Activated naive CD4-positive, alpha-beta T cell (primary cell): Measurements from ENCODE around the gene TUBGCP6.

Experiments
- DNase-seq, 4 experiments: peaks; one replicate each; lab custom pipeline; 2025; lab: John Stamatoyannopoulos, UW

The TUBGCP6 gene, protein sequence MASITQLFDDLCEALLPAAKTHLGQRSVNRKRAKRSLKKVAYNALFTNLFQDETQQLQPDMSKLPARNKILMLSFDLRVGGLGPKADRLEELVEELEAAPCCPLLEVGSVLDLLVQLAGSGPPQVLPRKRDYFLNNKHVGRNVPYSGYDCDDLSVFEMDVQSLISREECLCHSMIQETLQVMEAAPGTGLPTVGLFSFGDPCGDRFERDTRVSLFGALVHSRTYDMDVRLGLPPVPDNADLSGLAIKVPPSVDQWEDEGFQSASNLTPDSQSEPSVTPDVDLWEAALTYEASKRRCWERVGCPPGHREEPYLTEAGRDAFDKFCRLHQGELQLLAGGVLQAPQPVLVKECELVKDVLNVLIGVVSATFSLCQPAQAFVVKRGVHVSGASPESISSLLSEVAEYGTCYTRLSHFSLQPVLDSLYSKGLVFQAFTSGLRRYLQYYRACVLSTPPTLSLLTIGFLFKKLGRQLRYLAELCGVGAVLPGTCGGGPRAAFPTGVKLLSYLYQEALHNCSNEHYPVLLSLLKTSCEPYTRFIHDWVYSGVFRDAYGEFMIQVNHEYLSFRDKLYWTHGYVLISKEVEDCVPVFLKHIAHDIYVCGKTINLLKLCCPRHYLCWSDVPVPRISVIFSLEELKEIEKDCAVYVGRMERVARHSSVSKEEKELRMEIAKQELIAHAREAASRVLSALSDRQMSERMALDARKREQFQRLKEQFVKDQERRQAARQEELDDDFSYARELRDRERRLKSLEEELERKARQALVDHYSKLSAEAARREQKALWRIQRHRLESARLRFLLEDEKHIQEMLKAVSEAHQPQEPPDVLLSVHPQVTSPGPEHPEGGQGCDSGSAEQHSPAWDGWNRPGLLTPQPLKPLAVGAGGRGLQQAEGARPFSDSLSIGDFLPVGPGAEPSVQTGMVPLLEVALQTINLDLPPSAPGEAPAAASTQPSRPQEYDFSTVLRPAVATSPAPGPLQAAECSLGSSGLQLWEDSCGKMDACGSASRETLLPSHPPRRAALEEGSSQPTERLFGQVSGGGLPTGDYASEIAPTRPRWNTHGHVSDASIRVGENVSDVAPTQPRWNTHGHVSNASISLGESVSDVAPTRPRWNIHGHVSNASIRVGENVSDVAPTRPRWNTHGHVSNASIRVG (N-terminal part only)

DNA sequence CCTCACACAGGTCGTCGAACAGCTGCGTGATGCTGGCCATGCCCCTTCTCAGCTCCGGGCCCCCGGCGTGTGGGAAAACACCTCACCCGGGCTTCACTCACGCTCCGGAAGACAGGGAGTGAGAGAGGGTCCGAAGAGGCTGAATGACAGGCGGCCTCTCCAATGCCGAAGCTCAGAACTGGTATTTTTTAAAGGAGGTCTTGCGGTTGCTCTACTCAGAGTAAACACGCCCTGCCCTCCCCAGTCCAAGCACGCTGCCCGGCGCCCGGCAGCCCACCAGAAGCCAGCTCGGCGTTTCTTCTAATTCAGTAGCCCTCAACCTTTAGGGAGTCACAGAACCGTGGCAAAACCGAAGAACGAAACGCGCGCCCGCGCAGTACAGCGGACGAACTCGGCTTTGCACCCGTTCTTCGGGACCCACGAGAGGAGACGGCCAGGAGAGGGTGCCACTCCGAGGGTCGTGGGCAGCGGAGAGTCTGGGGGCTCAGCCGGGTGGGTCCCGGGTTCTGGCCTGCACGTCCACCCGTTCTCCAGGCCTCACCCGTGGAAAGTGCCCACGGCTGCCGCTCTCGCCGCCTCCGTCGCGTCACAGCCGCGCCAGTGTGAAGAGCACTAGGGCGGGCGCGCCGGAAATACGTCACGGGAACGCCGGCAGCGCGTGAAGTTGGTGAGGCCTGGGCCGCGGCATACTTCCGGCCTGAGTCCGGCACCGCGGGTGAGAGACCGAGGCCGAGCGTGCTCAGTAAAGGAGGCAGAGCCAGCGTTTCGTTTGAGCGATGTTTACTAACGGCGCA lies at the start of gene TUBGCP6:
TUBGCP6 (minus strand) TSS at position 604 of the 794 bp plus-strand sequence; CDS start at position 40, 564 bp downstream.
- DNase-seq = peak; percentile 72 to 87 (median 80)

DNA sequence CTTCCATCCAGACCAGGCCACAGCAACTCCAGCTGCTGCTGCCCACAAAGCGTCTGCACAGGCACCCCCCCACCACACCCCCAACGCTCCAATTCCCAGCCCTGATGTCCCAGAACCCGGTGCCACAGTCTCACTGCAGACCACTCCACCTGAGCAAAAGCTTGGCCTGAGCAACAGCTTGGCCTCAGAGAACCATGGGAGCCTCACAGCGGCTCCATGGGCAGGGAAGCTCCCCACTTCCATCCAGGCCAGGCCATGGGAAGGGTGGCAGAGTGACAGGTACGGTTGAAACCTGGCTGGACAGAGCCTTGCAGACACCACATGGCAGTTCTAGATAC lies 49.5 kb upstream of the TUBGCP6 start:
- DNase-seq = no peak

DNA sequence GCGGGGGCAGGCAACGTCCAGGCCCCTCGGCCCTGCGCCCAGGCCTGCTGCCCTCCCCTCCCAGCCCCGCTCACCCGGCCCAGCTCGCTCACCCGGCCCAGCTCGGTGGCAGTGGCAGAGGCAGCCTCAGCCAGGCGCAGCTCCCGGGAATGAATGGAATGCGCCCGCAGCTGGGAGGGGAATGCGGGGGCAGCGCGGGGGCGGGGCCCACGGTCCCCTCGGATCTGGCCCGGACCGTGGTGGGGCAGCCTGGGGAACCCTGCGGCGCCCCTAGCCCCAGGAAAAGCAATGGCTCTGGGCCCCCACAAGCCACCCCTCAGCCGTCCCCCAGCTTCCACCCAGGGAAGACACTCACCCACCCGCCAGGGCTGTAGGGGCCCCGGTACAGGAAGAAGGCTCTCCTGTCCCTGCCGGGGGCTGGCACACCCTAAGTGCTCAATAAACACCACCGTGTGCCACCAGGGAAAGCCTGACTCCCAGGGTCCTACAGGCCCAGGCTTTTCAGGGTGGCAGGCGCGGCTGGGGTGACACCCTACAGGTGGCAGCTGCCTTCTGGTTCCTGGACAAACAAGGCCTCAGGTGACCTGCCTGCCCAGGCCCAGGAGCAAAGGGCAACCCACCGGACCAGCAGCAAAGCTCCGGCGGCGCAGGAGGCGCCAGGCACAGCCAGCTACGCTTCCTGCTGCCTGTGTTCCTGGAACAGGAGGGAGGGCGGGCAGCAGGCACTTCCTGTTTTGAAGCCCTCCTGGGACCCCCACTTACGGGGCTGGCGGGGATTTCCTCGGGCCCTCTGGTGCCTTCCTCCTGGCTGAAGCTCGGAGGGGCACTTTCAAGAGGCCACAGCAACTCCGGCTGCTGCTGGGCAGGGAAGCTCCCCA lies 48.9 kb upstream of the TUBGCP6 start:
- no peak for DNase-seq

DNA sequence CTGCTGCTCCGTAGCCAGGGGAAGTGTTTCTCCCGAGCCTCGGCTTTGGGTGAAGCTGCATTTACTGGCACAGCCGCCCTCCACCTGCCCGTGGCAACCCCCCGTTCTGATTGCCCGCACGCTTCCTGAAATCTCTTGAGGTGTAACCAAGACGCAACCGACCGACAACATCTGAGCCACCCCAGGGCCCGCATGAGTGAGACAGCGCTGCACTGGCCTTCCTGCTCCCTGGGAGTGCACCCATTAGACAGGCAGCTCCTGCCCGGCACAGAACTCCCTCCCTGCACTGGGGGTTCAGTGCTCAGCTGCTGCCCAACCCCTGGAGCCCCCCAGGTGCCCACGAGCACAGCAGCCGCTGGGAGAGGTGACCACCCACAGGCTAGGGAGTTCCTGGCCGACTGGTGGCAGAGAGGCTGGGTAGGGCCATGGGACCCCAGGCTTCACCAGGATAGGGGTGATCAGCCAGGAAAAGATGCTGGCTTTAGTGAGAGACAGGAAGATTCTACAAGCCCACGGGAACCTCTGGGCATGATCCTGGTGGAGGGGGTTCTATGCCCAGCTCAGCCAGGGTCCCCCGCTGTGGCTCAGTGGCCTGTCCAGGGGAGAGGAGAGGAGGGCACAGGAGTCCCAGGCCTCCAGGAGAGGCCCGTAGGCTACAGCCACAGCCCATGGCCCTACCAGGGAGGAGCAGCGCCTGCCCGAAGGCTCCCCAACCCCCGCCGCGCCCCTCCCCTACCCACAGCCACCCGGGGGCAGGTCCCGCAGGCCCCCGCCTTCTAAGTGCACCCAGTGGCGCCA lies 48.0 kb upstream of the TUBGCP6 start:
- DNase-seq = no peak

DNA sequence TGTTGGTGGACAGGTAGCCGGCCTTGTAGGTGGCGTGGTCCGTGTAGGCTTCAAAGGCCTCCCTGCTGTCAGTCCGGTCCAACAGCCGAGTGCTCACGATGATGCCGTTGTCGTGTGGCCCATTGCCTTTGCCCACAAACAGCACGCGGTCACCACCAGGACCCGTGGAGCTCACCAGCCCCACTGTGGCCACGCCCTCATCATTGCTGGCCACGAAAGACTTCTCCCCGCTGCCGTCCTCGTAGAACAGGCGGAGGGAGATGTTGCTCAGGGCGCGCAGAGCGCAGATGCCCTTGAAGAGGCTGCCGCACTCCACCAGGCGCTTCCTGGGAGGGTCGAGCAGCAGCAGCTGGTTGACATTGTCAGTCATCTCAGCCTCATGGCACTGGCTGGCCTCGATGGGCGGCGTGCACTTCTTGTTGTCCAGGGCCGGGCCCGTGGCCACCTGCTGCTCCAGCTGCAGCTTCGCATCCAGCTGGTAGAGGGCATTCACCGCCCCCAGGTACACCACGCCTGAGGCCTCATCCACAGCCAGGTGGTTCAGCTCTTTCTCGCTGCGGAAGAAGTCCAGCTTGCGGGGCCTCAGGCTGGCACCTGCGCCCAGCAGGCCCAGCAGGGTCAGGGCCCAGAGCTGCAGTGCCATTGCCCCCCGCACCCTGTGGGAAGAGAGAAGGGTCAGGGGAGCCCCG lies 45.3 kb upstream of the TUBGCP6 start:
- DNase-seq = no peak

DNA sequence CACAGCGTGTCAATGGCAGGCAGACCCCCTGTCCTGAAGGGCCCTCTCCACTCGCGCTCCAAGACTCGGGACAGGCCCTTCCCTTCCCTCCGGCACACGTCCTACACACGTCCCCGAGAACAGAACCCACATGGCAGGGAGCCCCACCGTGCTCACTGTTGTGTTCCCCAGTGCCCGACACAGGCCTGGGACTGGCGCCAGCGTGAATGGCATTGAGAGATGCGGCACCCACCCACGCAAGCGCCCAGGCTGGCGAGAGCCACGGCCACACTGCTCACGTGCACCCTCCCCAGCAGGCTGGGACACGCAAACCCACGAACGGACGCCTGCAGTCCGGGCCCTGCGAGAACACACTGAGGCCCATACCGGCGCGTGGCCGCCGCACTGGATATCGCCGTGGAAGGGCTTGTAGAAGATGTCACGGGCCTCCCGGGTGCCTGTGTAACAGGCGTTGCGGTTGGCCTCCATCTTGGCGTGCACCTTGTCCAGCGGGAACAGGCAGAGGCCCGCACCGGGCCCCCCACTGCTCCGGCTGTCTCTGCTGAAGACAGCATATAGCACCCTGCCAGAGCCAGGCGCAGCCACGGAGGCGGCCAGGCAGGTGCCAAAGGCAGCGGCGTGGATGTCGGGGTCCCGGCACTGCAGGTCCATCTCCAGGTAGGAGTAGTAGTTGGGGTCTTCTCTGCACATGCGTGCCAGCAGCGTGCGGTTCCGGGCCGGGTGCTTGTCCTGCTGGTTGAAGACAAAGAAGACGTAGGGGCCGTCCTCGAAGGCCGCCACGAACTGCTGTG lies 44.5 kb upstream of the TUBGCP6 start:
- DNase-seq = no peak

DNA sequence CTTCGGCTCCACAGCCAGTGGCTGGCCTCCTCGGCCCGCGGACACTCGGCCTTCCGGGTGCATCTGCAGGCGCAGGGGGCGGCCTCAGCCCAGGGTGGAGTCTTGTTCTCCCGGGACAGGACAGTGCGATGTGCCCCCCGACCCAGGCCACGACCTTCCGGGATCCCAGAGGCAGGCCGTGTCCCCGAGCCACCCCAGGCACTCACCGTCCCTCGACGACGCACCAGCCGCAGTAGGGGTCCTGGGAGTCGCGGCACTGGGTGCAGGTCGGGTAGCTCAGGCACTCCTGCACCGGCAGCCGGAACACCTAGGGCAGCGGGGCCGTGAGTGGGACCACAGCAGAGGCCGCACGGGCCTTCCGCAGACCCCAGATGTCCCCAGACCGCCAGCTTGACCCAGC lies 42.9 kb upstream of the TUBGCP6 start:
- DNase-seq = no peak

DNA sequence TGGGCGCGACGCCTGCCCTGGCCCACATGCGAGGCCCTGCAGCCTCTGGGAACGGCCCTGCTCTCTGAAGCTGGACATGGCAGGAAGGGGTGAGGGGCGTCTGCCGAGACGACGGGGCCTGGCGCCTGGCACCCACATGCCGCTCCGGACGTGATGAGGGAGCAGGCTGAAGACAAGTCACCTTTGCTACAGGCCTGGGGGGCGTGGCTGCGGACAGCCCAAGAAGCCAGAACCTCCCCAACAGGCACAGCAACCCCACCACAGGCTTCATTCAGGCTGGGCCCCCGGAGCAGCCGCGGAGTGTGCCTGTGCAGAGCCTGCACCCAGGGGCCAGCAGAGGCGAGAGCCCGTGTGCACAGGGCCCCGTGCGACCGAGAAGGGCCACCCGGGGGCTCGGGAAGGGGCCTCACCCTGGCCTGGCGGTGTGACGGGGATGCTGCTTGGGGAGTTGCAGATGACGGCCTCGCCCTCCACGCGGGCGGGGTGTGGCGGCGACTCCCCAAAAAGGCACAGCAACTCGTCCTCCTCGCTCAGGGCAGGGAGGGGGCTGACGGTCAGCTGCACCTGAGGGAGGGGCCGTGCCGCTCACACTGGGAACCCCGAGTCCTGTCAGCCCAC lies 42.0 kb upstream of the TUBGCP6 start:
- DNase-seq = no peak

DNA sequence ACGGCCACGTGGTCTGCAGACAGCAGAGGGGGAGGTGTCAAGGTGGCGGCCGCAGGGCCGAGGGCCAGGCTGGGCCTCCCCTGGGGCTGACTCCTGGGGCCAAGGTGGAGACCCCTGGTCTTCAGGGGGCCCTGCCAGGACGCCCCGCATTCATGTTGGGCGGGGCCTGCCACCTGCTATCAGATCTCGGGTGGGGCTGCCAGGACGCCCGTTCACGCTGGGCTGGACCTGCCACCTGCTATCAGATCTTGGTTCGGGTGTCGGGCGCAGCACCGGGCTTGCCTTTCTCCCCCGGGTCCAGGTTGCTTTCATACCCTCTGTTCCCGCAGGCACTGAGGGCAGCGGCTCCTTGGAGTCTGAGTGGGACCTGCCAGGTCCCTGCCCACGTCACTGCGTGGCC lies 41.5 kb upstream of the TUBGCP6 start:
- no peak for DNase-seq

DNA sequence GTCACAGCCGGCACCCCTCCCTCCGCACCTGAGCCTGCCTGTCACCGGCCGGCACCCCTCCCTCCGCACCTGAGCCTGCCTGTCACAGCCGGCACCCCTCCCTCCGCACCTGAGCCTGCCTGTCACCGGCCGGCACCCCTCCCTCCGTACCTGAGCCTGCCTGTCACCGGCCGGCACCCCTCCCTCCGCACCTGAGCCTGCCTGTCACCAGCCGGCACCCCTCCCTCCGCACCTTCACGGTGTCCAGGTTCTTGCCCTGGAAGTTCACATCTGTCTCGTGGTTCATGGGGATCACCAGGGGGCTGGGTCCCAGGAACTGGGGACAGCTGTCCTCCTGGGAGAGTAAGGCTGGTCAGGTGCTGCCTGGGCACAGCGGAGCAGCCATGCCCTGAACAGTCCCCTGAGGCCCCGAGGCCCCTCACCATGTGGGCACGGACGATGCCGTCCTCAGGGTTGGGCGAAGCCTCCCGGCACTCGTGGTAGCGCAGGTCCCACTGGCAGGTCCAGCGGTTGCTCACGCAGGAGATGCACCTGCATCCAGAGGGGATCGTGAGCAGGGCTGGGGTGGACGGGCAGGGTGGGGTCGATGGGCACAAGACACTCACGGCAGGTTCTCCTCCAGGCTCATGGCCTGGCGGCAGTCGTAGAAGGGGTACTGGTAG lies 40.9 kb upstream of the TUBGCP6 start:
- no peak for DNase-seq

DNA sequence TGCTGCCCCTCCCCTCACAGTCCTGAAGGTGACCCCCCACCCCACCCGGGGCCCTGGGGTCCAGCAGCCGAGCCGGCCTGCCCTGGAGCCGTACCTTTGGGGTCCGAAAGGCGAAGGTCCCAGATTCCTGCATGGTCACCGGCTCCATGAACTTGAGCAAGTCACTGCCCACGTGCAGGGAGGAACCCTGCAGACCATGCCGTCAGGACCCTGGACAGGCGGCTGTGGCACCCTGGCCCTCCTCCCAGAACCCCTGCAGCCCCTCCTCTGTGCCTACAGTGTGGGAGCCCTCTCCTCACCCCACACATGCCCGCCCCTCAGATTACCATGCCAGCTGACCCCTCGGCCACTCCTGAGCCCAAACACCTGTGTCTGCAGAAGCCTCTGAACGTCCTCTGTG lies 39.7 kb upstream of the TUBGCP6 start:
- DNase-seq = no peak

DNA sequence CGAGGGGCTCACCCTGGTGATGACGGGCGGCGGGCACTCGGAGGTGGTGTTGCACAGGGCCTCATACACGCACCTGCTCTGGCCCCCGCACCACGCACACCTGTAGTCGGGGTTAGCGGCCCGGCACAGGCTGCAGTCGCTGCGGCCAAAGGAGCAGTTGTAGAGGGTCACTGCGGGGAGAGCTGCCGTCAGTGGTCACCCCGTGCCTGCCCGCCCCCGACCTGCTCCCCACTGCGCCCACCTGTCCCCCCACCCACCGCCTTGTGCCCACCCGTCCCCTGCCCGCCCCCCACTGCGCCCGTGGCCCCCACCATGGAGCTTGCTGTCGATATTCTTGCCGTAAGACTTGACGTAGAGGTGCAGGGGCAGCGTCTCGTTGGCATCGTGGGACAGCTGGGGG lies 39.0 kb upstream of the TUBGCP6 start:
- no peak for DNase-seq

DNA sequence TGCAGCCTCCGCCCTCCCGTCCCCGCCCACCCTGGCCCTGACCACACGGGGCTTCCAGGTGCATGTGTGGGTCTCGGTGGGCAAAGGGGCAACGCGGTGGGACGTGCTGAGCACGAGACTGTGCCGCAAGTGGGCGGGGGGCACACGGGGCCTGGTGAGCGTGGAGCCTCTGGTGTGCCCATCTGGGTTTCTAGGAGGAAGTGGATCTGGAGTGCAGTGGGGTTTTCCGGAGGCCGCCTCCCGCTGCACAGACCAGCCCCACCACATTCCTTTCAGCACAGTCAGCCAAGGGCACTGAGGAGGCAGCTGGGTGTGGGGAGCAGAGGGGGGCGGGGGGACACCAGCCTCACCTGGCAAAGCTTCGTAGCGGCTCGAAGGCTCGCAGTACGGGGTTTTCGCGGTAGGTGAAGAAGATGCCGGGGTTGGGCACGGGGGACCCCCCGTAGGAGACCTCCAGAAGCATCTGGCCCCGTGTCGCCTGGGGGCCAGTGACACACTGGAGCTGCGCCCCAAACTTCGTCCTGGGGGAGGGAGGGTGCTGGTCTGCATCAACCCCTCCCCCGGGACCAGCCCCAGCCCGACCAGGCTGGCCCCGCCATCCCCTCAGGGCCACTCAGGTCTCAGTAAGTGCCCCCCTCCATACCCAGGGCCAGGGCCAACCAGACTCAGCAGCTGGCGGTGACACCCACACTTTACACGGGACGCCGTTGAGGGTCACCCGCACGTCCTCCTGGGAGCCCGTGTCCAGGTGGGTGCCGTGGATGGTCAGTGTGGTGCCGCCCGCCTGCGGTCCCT lies 37.7 kb upstream of the TUBGCP6 start:
- no peak for DNase-seq

DNA sequence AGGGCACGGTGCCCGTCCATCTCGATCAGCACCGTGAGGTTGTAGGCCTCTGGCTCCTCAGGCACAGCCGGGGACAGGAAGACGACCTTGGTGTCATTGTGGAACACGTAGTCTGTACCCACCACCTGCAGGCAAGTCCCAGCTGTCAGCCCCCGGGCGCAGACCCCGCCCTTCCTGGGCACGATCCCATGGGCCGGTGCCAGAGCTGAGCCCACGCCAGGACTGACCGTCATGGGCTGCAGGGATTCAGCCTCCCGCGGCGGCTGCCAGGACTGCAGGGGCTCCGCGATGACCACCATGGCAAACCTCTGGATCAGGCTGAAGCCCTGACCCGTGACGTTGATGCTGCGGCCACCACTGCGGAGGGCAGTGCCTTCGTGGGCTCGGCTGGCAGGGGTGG lies 37.1 kb upstream of the TUBGCP6 start:
- no peak for DNase-seq

DNA sequence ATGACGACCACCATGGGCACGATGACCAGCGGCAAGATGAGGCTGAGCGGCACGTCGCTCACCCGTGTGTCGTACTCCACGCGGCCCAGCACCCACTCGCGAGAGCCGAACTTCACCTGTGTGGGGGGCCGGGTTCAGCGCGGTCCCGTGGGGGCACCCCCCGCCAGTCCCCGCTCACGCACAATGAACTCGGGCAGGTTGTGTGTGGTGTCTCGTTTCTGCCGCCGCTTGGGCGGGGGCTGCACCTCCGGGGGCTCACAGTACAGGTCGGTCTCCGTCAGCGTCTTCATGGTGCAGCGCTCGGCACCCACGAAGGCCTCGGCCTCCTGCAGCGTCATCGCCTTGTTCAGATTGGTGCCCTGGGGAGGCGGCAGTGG lies 36.5 kb upstream of the TUBGCP6 start:
- no peak for DNase-seq

DNA sequence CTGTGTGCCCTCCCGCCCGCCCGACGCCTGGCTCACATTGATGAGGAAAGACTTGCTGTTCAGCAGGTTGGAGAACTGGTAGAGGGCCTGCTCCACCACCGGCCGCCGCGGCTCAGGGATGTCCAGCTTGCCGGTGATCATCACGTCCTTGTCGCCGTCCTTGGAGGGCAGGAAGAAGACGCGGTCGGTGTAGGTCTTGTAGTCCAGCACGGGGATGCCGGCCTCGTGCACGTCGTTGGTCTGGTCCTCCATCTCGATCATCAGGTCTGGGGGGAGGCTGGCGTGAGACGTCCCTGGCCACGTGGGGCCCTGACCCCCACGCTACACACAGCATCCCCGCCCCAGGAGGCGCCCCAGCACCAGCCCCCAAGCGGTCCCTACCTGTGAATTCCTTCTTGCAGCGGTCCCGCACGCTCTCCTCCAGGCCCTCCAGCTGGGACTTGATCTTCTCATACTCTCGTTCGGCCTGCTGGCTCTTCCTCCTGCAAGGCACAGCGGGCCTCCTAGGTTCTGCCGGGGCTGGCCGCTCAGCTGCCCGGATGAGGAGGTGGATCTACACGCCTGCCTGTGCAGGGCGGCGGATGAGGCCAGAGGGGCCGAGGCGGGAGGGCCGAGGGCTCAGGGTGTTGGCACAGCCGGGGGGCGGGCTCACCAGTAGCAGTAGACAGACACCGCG lies 36.0 kb upstream of the TUBGCP6 start:
- DNase-seq = no peak
